GM20431 (cell line): ENCODE data around the gene ADAMTS12.
"Not testable (repeated sequence)": the region's sequence is repeated elsewhere in the genome, so short reads cannot be mapped to it uniquely, and the experiment has no call there.

Experiments
- in situ Hi-C: fragments of 300-500 bp; cut with MseI, MboI; formaldehyde crosslinking; loops from one replicate; pipeline ENCODE4 v1.15.0; 2020; ENCODE audit warnings: low sequenced_read_pairs; ENCODE audit not compliant: unreplicated experiment

The ADAMTS12 gene

GRCh38 chr5:33914844-33915243, 23.1 kb upstream of the ADAMTS12 start:
- in situ Hi-C loops: not testable (repeated sequence)

DNA sequence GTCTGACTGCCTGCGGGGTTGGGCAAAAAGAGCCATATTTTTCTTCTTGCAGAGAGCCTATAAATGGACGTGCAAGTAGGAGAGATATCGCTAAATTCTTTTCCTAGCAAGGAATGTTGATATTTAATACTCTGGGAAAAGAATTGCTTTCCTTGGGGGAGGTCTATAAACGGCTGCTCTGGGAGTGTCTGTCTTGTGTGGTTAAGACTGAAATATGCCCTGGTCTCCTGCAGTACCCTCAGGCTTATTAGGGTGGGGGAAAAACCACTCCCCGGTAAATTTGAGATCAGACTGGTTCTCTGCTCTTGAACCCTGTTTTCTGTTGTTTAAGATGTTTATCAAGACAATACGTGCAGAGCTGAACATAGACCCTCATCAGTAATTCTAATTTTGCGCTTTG, 14.5 kb upstream of the ADAMTS12 start:
- in situ Hi-C loops: not testable (repeated sequence)

DNA sequence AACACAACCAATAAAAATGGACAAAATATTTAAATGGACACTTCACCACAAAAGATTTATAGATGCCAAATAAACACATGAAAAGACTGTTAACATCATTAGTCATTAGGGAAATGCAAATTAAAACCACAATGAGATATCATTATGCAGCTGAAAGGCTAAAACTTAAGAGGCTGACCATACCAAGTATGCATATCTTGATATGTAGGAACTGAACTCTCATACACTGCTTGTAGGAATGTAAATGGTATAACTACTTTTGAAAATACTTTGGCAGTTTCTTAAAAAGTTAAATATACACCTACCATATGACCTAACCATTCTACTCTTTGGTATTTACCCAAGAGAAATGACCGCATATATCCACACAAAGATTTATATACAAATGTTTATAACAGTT, 13.6 kb upstream of the ADAMTS12 start:
- in situ Hi-C loops: no loop called here

DNA sequence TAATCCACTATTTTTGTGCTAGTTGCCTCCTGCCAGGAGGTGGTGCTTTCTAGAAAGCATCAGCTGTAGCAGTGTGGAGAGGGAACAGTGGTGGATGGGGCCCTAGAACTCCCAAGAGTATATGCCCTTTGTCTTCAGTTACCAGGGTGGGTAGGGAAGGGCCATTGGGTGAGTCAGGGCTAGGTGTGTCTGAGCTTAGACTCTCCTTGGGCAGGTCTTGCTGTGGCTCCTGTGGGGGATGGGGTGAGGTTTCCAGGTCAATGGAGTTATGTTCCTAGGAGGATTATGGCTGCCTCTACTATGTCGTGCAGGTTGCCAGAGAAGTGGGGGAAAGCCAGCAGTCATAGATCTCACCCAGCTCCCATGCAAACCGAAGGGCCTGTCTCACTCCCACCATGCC, 11.3 kb upstream of the ADAMTS12 start:
- in situ Hi-C loops: no loop called here

- in situ Hi-C loops: no loop called here
Measured at GRCh38 chr5:33901156-33901555, 9.4 kb upstream of the ADAMTS12 start.

- in situ Hi-C loops: no loop called here
Measured at GRCh38 chr5:33894566-33894965, 2.8 kb upstream of the ADAMTS12 start.

- in situ Hi-C loops: no loop called here
Measured at GRCh38 chr5:33892620-33893137, 889 bp upstream of the ADAMTS12 start.

DNA sequence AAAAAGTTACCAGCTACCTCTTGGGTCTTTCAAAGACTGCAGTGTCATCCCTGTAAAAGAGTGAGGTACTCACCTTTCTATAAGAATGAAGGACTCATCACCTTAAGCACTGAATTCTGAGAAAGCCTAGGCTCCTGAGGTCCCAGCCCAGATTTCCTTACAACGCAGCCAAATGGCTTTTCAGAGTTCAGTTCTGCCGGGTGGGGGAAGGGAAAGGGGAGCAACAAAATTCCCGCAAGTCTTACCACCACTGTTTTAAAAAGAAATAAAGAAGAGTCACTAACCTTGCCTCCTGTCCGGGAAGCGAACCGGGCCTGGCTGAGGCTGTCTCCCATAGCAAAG, 373 bp downstream of the ADAMTS12 start:
- in situ Hi-C loops: no loop called here

GRCh38 chr5:33890131-33891032, 1.4 kb downstream of the ADAMTS12 start:
- in situ Hi-C loops: no loop called here

GRCh38 chr5:33888587-33888986, 3.2 kb downstream of the ADAMTS12 start:
- in situ Hi-C loops: no loop called here

GRCh38 chr5:33887268-33887667, 4.5 kb downstream of the ADAMTS12 start:
- in situ Hi-C loops: no loop called here

GRCh38 chr5:33886283-33886682, 5.5 kb downstream of the ADAMTS12 start:
- in situ Hi-C loops: no loop called here

DNA sequence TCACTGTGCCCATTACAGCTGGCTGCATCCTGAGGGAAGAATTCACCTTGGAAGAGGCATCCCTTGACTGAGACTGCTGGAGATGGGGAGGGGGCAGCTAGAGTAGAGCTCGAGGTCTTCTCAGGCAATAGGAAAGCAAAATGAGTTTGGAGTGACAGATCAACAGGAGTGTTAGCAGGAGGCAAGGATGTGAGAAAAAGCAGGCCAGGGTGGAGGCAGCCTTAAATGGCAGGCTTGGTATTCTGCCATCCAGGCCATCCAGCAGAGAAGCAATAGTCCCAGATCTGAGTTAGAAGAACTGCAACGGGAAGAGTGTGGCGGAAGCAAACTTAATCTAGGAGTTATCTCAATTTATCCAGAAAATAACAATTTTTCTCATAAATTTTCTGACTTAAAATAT, 6.1 kb downstream of the ADAMTS12 start:
- in situ Hi-C loops: no loop called here

DNA sequence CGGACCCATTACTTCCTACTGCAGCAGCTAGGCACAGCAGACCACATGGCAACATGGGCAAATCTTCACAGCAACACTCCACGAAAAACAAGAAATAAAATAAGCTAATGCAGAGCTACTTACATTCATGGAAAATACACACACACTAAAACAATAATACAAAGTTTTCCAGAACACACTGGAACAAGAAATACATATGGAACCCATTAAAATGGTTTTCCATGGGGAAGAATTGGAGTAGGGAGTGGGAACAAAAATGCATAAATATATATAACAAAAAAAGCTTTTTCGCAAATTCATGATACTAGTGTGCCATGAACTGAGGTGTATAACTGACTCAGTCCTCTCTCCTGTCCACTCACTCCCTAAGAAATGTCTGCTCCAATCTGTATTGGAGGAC, 8.3 kb downstream of the ADAMTS12 start:
- in situ Hi-C loops: no loop called here

- in situ Hi-C loops: no loop called here
Measured at GRCh38 chr5:33880319-33880718, 11.5 kb downstream of the ADAMTS12 start.

DNA sequence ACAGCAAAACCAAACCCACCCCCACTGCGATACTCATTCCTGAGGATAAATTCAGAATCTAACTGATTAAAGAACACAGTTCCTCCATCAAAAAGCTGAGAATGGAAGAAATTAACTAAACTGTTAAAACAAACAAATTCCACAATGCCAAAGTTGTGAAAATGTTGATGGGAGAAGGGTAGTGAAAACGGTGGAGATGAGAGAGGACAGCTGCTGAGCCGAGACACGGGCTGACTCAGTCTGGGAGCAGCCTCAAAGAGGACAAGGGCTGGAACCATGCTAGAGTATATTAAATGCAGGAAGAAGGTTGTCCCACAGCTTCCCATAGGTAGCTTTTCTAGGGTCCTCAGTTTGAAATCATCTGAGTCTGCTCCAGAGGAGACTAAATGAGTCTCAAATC, 14.3 kb downstream of the ADAMTS12 start:
- in situ Hi-C loops: no loop called here

GRCh38 chr5:33867241-33867640, 24.5 kb downstream of the ADAMTS12 start:
- in situ Hi-C loops: no loop called here

- in situ Hi-C loops: not testable (repeated sequence)
Measured at GRCh38 chr5:33859177-33859576, 32.6 kb downstream of the ADAMTS12 start.

DNA sequence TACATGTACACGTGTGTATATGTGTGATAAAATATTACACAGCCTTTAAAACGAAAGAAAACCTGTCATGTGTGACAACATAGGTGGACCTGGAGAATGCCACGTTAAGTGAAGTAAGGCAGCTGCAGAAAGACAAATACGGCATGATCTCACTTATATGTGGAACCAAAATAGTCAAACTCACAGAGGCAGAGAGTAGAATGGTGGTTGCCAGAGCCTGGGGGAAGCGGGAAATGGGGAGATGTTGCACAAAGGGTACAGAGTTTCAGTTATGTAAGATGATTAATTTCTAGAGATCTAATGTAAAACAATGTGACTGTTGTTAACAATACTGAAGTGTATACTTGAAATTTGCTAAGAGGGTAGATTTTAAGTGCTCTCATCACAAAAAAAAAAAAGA, 34.8 kb downstream of the ADAMTS12 start:
- in situ Hi-C loops: no loop called here

DNA sequence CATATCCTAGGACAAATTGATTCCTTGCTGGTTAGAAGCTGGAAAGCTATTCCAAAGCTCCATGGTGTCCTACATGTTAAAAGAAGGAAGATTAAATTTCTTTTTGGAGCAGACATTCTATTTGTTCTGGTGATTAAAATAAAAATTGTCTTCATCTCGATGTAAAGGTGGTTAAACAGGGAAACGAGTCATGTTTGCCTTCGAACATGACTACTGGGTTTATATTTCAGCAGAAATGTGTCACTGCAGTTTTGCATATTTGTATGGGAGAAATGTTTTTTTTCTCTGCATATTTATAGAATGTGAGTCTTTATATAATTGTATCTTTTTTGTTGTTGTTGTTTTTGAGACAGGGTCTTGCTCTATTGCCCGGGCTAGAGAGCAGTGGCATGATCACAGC, 36.4 kb downstream of the ADAMTS12 start:
- in situ Hi-C loops: no loop called here

DNA sequence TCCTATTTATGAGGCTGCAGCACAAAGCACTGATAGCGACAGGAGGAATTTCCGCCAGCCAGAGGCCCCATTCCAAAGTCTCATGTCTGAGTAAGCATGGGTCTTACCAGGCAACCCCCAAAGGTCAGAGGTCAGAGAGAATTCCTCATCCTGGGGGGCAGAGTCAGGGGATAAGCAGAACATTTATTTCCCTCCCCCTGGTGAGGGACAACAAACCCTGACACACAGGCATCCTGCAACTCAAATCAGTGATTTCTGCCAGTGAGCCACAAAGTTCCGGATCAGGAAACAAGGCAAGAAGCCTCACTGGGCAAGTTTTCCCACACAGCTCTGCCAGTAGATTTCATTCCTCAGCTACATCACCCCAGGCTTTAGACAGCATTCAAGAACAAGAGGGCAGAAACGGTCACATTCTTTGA, 37.0 kb downstream of the ADAMTS12 start:
- in situ Hi-C loops: no loop called here

DNA sequence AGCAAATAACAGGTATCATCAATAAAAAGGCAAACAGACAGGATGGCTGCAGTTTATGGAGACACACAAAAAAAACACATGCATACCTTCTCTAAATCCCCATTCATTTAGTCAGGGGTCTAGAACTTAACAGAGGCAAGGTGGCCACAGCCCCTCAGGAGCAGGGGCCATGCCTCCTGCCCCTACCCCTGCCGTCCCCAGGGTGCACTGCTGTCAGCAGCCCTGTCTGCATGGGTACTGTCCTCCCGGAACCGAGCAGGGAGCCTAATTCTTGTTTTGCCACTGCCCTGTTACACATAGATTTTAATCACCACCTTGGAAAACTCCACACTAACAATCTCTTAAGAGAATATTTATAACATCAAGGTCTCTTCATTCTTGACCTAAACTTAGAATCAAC, 39.0 kb downstream of the ADAMTS12 start:
- in situ Hi-C loops: no loop called here
